Prostate gland (tissue), 2 donors: ENCODE measurements around the gene LFNG.

Experiments used
- CTCF ChIP-seq, 4 experiments: fragments of 200-600 bp in 2 of 4; fragments of 450-650 bp in 2 of 4; sonication (generic) in 2 of 4; IDR thresholded peaks; 1 replicate in 3 of 4; 2 replicates in 1 of 4; pipeline ENCODE4 v1.5.1; 2016 to 2019; ENCODE audit warnings: antibody characterized with exemption in 4 of 4, mild to moderate bottlenecking in 2 of 4, moderate library complexity in 2 of 4
- POLR2A ChIP-seq: fragments of 450-650 bp; IDR thresholded peaks from one replicate; pipeline ENCODE4 v1.6.1; 2016; ENCODE audit warnings: antibody characterized with exemption, mild to moderate bottlenecking

DNA sequence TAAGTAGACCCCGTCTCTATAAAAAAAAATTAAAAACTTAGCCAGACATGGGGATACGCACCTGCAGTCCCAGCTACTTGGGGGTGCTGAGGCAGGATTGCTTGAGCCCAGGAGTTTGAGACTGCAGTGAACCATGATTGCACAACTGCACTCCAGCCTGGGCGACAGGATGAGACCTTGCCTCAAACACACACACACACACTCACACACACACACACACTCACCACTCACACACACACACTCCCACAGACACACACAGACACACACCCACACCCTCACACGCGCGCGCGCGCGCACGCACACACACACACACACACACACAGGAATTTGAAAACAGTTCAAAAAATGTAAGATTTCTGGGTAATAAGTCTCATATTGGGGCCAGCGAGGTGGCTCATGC, 34.7 kb upstream of the LFNG start:
- TF ChIP-seq CTCF (IDR thresholded peaks at IDR 0.05): no peak
- TF ChIP-seq POLR2A: no peak
